ENCODE results near the gene CAMSAP2. TPM values are rescaled to one million over a fixed set of nuclear protein-coding genes. Genes with fewer than 3 reads are reported as not detected.

Gene CAMSAP2
- total and polyA plus RNA-seq, 2 donors (not counting 3 experiments of a cell fraction or from before 2014, with no cell fraction given): 6.7 to 45.5 TPM

DNA sequence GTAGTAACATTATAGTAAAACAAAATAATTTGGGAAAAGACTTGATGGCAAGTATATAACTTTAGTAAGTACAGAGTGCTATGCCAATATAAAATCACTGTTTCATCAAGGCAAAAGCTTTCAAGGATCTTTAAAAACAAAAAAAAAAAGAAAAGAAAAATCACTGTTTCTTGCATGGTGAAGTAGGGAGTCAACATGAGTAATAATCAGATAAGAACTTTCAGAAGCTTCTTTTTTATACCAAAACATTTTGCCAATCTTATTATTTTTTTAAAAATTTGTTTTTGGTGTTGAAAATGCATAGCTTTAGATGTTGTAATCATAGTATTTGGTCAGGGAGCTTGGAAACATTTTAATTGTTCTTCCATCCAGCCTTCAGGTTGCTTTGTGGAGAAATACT is 37.2 kb downstream of the CAMSAP2 start:
- no peak overlapping the region for H3K4me3 ChIP-seq (replicated peaks in 1 of 3; ENCODE audit: insufficient read depth in 1 of 3, low read depth in 1 of 3, low read length in 3 of 3)
- peaks cover 71% of the 10 kb centered on the region for H3K79me2 ChIP-seq (ENCODE audit: control insufficient read depth, insufficient read depth, low read length)
- CTCF ChIA-PET: interaction anchor here (1.0 to 7.2 kb wide), 5 partner anchors 10 to 154 kb away, joined by 3 to 38 read pairs (median 3); no protein-coding TSS in a partner anchor
- no peak overlapping the region for H3K27ac ChIP-seq (ENCODE audit: insufficient read depth, low read depth, low read length)
- H3K9me1 ChIP-seq (replicated peaks; ENCODE audit: control insufficient read depth, extremely low read depth, insufficient read depth, low read length): peaks cover 2% of the 10 kb centered on the region
- no peak for FAIRE-seq
- DNase-seq (ENCODE audit: low read depth, low spot score): no peak
- no peak overlapping the region for H2AFZ ChIP-seq (ENCODE audit: low read depth, low read length)
- H3K9me3 ChIP-seq (replicated peaks; ENCODE audit: control insufficient read depth, insufficient read depth, low read length): no peaks in the 10 kb centered on the region
- no peak overlapping the region for H3K4me2 ChIP-seq (ENCODE audit: insufficient read depth, low read length)
- peaks cover 9% of the 10 kb centered on the region for H4K20me1 ChIP-seq (replicated peaks; ENCODE audit: control insufficient read depth, extremely low read depth, insufficient read depth, low read length)
- dilution Hi-C loops (cut with MboI; ENCODE audit: extremely low pct_ligation_motif_present, low sequenced_read_pairs): loop anchor here (25.0 kb wide), 1 partner anchor 164 kb away; the partner anchor contains the start of gene KIF14
- POLR2A ChIA-PET: no interaction called here
- H3K27me3 ChIP-seq (ENCODE audit: control insufficient read depth in 2 of 2, insufficient read depth in 2 of 2, low read length in 2 of 2): no peaks in the 10 kb centered on the region
- intact Hi-C loops (cut with micrococcal nuclease): no loop called here
- no peak overlapping the region for H3K9ac ChIP-seq (replicated peaks; ENCODE audit: extremely low read depth, insufficient read depth, low read length)
- peaks cover 0 to 2% of the 10 kb centered on the region in 2 experiments for H3K36me3 ChIP-seq (ENCODE audit: control insufficient read depth in 2 of 2, extremely low read depth in 1 of 2, insufficient read depth in 2 of 2, low read length in 2 of 2)
- TF ChIP-seq POLR2A (IDR thresholded peaks at IDR 0.05; ENCODE audit: low read depth, low read length) (no peak), POLR2AphosphoS5 (IDR thresholded peaks at IDR 0.05; ENCODE audit: insufficient read depth, low read depth, low read length) (no peak), FOS (IDR thresholded peaks at IDR 0.05; ENCODE audit: borderline replicate concordance, insufficient read depth, low read length) (no peak), GATA2 (IDR thresholded peaks at IDR 0.05; ENCODE audit: insufficient read depth, insufficient read length, low read depth, low read length) (no peak)
- H3K4me1 ChIP-seq (ENCODE audit: control insufficient read depth, extremely low read depth, insufficient read depth, low read length): peaks cover 26% of the 10 kb centered on the region
- BruUV-seq (replicated peaks): no TSS peak

DNA sequence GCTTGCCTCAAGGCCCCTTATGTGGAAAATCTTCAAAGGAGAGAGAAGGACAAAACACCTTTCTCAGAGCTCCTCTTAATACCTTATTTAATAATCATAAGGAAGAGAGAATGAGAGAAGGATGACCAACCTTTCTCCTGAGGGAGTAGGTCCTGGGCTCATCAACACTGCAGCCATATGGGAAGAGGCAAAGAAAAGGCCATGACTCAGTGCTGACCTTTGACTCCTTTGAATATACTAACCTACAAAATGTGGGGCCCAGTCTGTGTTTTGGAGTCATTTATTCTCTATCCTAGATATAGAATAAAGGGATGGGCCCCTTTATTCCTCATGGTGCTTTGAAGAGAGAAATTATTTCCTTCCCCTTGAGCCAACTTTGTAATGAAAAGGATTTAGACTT is 38.3 kb downstream of the CAMSAP2 start:
- Histone ChIP-seq H3K36me3 (ENCODE audit: control insufficient read depth in 2 of 2, extremely low read depth in 1 of 2, insufficient read depth in 2 of 2, low read length in 2 of 2) (no peaks in the 10 kb centered on the region), H3K27ac (ENCODE audit: insufficient read depth, low read depth, low read length) (no peak overlapping the region), H3K27me3 (ENCODE audit: control insufficient read depth in 2 of 2, insufficient read depth in 2 of 2, low read length in 2 of 2) (no peaks in the 10 kb centered on the region), H4K20me1 (replicated peaks; ENCODE audit: control insufficient read depth, extremely low read depth, insufficient read depth, low read length) (peaks cover 9% of the 10 kb centered on the region), H3K79me2 (ENCODE audit: control insufficient read depth, insufficient read depth, low read length) (peaks cover 74% of the 10 kb centered on the region), H3K4me3 (replicated peaks in 1 of 3; ENCODE audit: insufficient read depth in 1 of 3, low read depth in 1 of 3, low read length in 3 of 3) (no peak overlapping the region), H3K9me1 (replicated peaks; ENCODE audit: control insufficient read depth, extremely low read depth, insufficient read depth, low read length) (peaks cover 2% of the 10 kb centered on the region), H3K4me2 (ENCODE audit: insufficient read depth, low read length) (no peak overlapping the region), H2AFZ (ENCODE audit: low read depth, low read length) (no peak overlapping the region), H3K4me1 (ENCODE audit: control insufficient read depth, extremely low read depth, insufficient read depth, low read length) (peaks cover 26% of the 10 kb centered on the region), H3K9me3 (replicated peaks; ENCODE audit: control insufficient read depth, insufficient read depth, low read length) (no peaks in the 10 kb centered on the region), H3K9ac (replicated peaks; ENCODE audit: extremely low read depth, insufficient read depth, low read length) (no peak overlapping the region)
- dilution Hi-C loops (cut with MboI; ENCODE audit: extremely low pct_ligation_motif_present, low sequenced_read_pairs) (loop anchor here (25.0 kb wide), 1 partner anchor 165 kb away; the partner anchor contains the start of gene KIF14), intact Hi-C loops (cut with micrococcal nuclease) (no loop called here)
- FAIRE-seq: no peak
- TF ChIP-seq MYC (IDR thresholded peaks at IDR 0.05; ENCODE audit: low read depth, low read length) (no peak), POLR2A (IDR thresholded peaks at IDR 0.05; ENCODE audit: low read depth, low read length) (no peak), GATA2 (IDR thresholded peaks at IDR 0.05; ENCODE audit: insufficient read depth, insufficient read length, low read depth, low read length) (no peak), FOS (IDR thresholded peaks at IDR 0.05; ENCODE audit: borderline replicate concordance, insufficient read depth, low read length) (no peak)
- TF ChIP-seq, protein P1, sequence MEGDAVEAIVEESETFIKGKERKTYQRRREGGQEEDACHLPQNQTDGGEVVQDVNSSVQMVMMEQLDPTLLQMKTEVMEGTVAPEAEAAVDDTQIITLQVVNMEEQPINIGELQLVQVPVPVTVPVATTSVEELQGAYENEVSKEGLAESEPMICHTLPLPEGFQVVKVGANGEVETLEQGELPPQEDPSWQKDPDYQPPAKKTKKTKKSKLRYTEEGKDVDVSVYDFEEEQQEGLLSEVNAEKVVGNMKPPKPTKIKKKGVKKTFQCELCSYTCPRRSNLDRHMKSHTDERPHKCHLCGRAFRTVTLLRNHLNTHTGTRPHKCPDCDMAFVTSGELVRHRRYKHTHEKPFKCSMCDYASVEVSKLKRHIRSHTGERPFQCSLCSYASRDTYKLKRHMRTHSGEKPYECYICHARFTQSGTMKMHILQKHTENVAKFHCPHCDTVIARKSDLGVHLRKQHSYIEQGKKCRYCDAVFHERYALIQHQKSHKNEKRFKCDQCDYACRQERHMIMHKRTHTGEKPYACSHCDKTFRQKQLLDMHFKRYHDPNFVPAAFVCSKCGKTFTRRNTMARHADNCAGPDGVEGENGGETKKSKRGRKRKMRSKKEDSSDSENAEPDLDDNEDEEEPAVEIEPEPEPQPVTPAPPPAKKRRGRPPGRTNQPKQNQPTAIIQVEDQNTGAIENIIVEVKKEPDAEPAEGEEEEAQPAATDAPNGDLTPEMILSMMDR (IDR thresholded peaks at IDR 0.05; ENCODE audit: extremely low read depth in 1 of 2, insufficient read depth in 1 of 2, low read depth in 1 of 2, low read length in 2 of 2): no peak
- POLR2A ChIA-PET: no interaction called here
- DNase-seq (ENCODE audit: low read depth, low spot score): no peak
- BruUV-seq (replicated peaks): no TSS peak
- CTCF ChIA-PET: interaction anchor here (0.6 to 7.2 kb wide), 4 partner anchors 26 to 155 kb away, joined by 3 to 38 read pairs (median 10); no protein-coding TSS in a partner anchor

All from endothelial cell of umbilical vein (primary cell).